HG02759 (cell line): Measurements from ENCODE around the gene KLHDC8B.
A peak's percentile ranks its signal among the peaks of the same experiment; 100 is the strongest.

Experiments
- ATAC-seq: cut with Tn5 transposase; IDR thresholded peaks from one replicate; pipeline ENCODE4 v1.9.1; 2021; ENCODE audit warnings: mild to moderate bottlenecking, moderate library complexity; ENCODE audit not compliant: unreplicated experiment

Gene KLHDC8B

GRCh38 chr3:49158103-49158709 is 13.2 kb upstream of the KLHDC8B start:
- no peak for ATAC-seq

GRCh38 chr3:49158792-49159191 is 12.6 kb upstream of the KLHDC8B start:
- ATAC-seq: no peak

- no peak for ATAC-seq
These were observed 10.2 kb upstream of the KLHDC8B start for GRCh38 chr3:49161197-49161596.

- no peak for ATAC-seq
These were observed 9.4 kb upstream of the KLHDC8B start for GRCh38 chr3:49161808-49162530.

DNA sequence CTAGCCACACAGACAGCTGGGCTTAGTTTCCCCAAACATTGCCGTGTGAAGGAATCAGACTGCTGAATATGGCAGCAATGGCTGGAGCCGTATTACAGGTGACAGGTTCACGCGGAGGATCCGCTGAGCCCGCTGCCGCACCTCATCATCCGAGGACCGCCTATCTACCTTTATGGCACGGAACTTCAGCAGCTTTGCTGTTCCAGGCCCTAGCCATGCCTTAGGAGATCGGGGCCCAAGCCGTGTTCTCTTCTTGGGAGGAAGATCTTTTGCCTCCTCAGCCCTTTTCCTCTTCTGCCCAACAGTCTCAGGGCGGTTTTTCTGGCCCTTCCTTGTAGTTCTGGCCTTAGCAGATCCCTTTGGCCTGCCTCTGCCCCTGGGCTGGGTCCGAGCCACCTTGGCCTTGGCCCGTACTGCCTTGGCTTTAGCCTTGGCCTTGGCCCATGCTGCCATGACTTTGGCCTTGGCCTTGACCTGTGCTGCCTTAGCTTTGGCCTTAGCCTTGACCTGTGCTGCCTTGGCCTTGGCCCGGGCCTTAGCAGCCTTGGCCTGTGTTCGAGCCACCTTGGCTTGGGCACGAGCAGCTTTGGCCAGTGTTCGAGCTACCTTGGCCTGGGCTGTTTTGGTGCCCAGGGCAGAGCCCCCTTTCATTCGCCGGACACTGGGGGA is 8.5 kb upstream of the KLHDC8B start:
- ATAC-seq: no peak

- no peak for ATAC-seq
These were observed 7.8 kb upstream of the KLHDC8B start for GRCh38 chr3:49163609-49164008.

- ATAC-seq: no peak
These were observed 6.2 kb upstream of the KLHDC8B start for GRCh38 chr3:49164983-49165720.

- ATAC-seq: peak; percentile 78
These were observed 5.3 kb upstream of the KLHDC8B start, which contains the start of gene CCDC71 for GRCh38 chr3:49165771-49166751. TSS of gene CCDC71 (minus strand) at chr3:49166331. CDS start at chr3:49164208, 2,123 bp downstream.

GRCh38 chr3:49166752-49167556 is 4.4 kb upstream of the KLHDC8B start:
- ATAC-seq: no peak

GRCh38 chr3:49170744-49171118 is 667 bp upstream of the KLHDC8B start:
- ATAC-seq: no peak

GRCh38 chr3:49171775-49172500 is 540 bp downstream of the KLHDC8B start:
- no peak for ATAC-seq

DNA sequence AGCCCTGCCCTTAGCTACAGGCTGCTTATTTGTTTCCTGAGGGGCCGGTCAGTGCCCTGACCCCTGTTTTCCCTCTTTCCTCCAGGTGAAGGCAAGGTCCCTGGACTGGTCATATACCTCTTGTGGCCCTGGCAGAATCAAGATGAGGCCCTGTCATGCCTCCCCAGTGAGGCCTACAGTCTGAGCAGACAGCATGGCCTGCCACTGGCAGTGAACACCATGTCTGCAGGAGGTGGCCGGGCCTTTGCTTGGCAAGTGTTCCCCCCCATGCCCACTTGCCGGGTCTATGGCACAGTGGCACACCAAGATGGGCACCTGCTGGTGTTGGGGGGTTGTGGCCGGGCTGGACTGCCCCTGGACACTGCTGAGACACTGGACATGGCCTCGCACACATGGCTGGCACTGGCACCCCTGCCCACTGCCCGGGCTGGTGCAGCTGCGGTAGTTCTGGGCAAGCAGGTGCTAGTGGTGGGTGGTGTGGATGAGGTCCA is 1.2 kb downstream of the KLHDC8B start:
- ATAC-seq: no peak

GRCh38 chr3:49173116-49173791 is 1.9 kb downstream of the KLHDC8B start:
- no peak for ATAC-seq

DNA sequence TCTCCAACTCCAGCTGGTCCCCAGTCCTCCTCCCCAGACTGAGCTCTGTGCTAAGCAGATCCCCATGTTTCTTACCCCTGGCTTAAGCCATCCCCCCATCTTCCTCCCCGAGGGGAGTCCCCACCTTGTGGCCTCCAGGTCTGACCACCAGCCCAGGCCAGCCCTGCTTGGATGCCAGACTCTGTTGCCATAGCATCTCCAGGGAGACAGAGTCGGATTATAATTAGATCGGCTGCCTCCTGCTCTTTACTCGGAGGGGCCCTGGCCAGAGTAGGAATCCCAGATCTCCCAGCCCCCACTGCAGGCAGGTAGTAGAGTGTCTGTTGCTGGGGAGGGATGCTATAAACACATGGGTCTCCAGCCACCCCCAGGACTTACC is 2.4 kb downstream of the KLHDC8B start:
- ATAC-seq: no peak

DNA sequence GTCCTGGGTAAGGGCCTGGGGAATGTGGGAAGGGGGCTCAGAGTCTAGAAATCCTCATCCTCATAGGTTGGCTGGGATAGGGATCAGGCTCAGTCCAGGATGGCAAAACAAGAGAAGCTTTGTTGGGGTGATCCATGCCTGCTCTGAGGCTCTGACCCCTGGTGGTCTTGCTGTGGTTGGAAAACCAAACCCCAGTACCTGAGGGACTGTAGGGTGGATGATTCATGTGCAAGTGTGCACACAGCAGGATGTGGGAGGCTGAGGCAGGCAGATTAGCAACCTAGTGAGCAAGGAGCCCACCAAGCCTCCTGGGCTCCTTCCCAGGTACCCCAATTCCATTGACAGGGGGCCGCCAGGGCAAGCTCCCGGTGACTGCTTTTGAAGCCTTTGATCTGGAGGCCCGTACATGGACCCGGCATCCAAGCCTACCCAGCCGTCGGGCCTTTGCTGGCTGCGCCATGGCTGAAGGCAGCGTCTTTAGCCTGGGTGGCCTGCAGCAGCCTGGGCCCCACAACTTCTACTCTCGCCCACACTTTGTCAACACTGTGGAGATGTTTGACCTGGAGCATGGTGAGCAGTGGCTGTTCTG is 3.1 kb downstream of the KLHDC8B start:
- no peak for ATAC-seq

- no peak for ATAC-seq
These were observed 4.1 kb downstream of the KLHDC8B start for GRCh38 chr3:49175530-49175929.

DNA sequence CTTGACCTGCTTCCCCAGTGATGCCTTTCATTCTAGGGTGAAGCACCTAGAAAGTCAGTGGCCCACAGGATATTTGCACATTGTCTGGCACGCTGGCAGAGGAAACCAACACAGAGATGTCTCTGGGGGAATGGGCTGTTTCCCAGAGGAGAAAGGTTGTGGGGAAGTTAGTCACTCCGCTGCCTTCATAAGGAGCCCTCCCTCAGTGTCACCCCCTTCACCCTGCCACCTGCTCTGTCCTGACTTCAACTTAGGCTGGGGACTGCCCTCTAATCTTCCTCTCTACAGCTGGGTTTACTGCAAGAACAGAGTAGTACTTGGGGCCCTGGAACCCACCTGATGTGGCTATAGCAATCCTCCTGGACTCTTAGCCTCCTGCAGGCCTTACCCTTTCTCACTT is 5.7 kb downstream of the KLHDC8B start:
- no peak for ATAC-seq

DNA sequence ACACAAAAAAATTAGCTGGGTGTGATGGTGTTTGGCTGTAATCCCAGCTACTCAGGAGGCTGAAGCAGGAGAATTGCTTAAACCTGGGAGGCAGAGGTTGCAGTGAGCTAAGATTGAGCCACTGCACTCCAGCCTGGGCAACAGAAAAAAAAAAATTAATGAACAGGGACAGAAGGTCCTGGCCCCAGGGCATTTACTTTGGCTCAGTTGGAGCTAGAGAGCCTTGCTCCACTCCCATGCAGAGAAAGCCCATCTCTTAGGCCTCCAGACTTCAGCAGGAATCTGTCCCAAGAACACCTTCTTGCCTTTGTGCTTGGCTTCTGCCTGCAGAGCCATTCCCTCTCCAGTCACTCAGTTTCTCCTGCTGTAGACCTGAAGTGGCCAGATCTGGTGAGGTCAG is 8.7 kb downstream of the KLHDC8B start:
- no peak for ATAC-seq
